GM12873 (cell line): ENCODE data around the gene DCC.

Experiments
- TF ChIP-seq, protein P1 (sequence below): IDR thresholded peaks from 2 replicates; pipeline ENCODE4 v1.5.1; 2012; ENCODE audit warnings: low read depth, mild to moderate bottlenecking, moderate library complexity, low read length, control low read depth; ENCODE audit not compliant: insufficient read depth; ENCODE audit errors: missing control alignments

Gene DCC

DNA sequence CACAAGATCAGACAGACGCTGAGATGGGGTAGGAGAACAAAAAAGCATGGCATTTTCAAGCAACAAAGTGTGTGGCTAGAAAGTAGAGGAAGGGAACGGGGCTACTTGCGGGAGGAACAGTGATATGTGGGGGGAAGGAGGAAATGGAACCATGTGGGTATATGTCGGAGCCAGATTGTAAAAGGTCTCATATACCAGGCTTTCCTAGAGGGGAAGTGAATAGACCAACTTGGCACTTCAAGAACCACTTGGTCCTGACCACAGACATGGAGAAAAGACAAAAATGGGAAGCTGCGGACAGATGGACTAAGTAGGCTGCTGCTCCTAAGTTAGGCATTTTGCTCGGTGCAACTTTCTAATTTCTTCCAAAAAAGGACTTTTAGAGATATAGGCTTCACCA lies 196.0 kb downstream of the DCC start:
- TF ChIP-seq, protein P1, sequence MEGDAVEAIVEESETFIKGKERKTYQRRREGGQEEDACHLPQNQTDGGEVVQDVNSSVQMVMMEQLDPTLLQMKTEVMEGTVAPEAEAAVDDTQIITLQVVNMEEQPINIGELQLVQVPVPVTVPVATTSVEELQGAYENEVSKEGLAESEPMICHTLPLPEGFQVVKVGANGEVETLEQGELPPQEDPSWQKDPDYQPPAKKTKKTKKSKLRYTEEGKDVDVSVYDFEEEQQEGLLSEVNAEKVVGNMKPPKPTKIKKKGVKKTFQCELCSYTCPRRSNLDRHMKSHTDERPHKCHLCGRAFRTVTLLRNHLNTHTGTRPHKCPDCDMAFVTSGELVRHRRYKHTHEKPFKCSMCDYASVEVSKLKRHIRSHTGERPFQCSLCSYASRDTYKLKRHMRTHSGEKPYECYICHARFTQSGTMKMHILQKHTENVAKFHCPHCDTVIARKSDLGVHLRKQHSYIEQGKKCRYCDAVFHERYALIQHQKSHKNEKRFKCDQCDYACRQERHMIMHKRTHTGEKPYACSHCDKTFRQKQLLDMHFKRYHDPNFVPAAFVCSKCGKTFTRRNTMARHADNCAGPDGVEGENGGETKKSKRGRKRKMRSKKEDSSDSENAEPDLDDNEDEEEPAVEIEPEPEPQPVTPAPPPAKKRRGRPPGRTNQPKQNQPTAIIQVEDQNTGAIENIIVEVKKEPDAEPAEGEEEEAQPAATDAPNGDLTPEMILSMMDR: no peak

DNA sequence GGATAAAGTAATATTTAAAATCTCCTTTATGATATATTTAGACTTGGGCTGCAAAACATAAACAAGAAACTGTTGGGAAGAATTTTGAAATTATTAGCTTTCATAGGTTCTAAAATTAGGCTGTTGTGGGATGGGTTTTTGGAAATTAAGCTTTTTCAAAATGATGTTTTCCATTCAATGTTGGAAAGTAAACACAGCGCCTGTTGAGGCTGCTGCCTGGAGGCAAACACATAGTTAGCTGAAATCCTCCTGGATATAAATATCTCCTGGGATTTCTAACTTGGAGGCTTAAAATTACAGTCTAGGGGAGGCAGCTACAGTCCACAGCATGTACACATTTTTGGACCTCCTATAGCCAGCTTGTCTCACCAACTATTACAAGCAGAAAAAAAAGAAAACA lies 197.3 kb downstream of the DCC start:
- TF ChIP-seq, protein P1: no peak

DNA sequence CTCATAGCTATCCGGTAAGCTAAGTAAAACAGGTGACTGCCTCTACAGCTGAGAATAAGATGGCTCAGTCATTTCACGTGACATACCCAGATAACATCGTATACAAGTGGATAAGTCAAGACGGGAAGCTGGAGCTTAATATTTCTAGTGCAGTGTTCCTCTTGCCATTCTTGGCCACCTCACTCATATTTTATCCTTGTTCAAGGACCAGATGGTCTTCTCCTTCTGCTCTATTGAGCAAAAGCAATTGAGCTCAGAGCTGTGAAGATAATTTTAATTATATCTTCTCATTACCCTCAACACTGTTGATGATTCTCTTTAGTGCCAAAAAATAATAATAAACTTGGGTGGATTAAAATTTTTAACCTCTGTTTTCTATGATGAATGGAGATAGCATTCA lies 201.1 kb downstream of the DCC start:
- TF ChIP-seq, protein P1: no peak

DNA sequence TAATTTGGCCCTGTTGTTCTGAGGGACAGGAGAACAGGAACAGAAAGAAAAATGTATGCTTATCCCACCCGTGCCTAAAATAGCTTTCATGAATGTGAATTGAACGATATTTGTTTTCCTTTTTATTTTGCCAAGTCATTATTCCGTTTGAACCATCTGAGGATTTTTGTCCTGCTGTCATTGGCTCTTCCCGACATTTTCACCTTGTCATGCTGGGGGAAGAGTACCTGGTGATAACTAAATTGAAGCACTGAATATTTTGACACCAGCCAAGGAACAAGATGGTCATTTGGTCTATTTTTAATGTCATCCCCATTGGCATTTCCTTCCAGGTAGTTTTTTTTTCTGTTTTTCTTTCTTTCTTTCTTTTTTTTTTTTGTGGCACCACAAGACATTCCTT lies 204.1 kb downstream of the DCC start:
- TF ChIP-seq, protein P1: no peak

DNA sequence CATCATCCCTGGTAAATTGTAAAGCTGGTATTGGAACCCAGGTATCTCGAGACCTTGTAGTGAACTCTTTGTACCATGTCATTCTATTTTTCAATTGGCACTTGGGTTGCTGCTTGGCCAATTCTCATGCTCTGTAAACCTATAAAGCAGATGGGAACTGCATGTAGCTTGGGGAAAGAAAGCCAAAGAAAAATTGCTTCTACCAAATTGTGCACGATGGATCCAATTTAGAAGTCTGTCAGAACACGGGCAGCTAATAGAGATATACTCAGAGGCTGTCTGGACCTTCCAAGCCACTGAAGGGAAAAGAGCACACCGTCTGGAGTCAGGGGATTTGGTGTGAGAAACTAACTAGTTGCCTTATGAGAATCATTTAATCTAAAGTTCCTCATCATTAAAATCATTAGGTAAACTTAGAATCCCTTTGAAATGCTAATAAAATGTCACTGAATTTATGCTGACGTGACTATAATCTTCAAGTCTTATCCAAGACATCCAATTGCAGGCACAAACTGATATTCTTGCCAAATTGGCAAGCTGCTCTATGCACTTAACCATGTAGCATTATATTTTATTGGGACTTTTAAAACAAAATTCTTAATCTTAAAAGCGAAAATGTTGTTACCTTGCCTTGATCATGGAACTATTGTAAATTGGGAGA lies 206.8 kb downstream of the DCC start:
- TF ChIP-seq, protein P1: no peak

DNA sequence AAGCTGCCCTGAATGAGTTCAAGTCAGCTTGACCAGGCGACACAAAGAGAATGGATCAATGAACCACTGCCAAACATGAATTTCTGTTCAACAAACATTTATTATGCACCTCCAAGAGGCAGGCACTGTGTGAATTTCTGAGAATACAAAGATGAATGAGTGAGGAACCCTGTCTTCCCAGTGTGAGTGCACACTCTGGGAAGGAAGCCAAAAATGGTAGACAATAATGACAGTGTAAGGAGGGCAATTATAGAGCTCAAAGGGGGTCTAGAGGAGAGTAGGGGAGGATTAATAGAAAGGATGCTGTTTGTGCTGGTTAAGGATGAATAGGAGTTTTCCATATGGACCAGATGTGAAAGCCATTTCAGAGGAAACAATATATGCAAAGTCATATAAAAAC lies 213.4 kb downstream of the DCC start:
- TF ChIP-seq, protein P1: no peak

DNA sequence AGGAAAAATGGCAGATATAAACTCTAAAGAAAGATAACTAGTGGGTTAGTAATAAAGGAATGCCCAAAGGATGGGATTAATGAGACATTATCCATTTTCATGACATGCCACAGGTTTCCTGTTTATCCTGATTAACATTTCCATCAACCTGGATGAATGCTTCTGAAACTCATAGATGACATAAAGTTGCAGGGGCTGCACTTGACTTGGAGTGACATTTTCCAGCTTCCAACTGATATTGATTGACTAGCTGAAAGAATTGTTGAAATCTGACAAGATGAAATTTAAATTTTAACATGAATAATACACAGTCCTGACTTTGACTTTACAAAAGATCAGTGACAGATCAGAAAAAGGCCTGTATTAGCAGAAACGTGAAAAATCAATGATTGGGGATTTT lies 214.2 kb downstream of the DCC start:
- TF ChIP-seq, protein P1: no peak
